HG03108 (cell line): ENCODE data around the gene FAM3C.

Experiments
- ATAC-seq: cut with Tn5 transposase; IDR thresholded peaks from one replicate; pipeline ENCODE4 v1.9.1; 2021; ENCODE audit warnings: moderate library complexity; ENCODE audit not compliant: unreplicated experiment

Gene FAM3C

GRCh38 chr7:121383235-121383910 lies 12.7 kb downstream of the FAM3C start:
- ATAC-seq, result no peak

- ATAC-seq, result no peak
Measured at GRCh38 chr7:121382473-121382872, 13.6 kb downstream of the FAM3C start.

GRCh38 chr7:121379930-121380329 lies 16.2 kb downstream of the FAM3C start:
- no peak for ATAC-seq

GRCh38 chr7:121376979-121377378 lies 19.1 kb downstream of the FAM3C start:
- no peak for ATAC-seq

- ATAC-seq, result no peak
Measured at GRCh38 chr7:121373177-121373576, 22.9 kb downstream of the FAM3C start.

- peak; percentile 87 for ATAC-seq
Measured at GRCh38 chr7:121372376-121373010, 23.6 kb downstream of the FAM3C start.

GRCh38 chr7:121371883-121372282 lies 24.2 kb downstream of the FAM3C start:
- no peak for ATAC-seq

- no peak for ATAC-seq
Measured at GRCh38 chr7:121371367-121371766, 24.7 kb downstream of the FAM3C start.

- ATAC-seq, result peak; percentile 40
Measured at GRCh38 chr7:121369462-121369861, 26.6 kb downstream of the FAM3C start.

GRCh38 chr7:121366852-121367431 lies 29.2 kb downstream of the FAM3C start:
- ATAC-seq, result no peak

GRCh38 chr7:121360564-121360963 lies 35.5 kb downstream of the FAM3C start:
- ATAC-seq, result no peak

GRCh38 chr7:121355574-121355973 lies 40.5 kb downstream of the FAM3C start:
- ATAC-seq, result no peak

GRCh38 chr7:121352323-121352722 lies 43.8 kb downstream of the FAM3C start:
- no peak for ATAC-seq

GRCh38 chr7:121351682-121352081 lies 44.4 kb downstream of the FAM3C start:
- no peak for ATAC-seq

- ATAC-seq, result no peak
Measured at GRCh38 chr7:121344497-121344896, 51.6 kb downstream of the FAM3C start.

GRCh38 chr7:121344093-121344492 lies 52.0 kb downstream of the FAM3C start:
- ATAC-seq, result no peak

GRCh38 chr7:121343302-121343701 lies 52.8 kb downstream of the FAM3C start:
- ATAC-seq, result no peak

GRCh38 chr7:121342631-121343030 lies 53.5 kb downstream of the FAM3C start:
- no peak for ATAC-seq

GRCh38 chr7:121341933-121342332 lies 54.2 kb downstream of the FAM3C start:
- ATAC-seq, result no peak

GRCh38 chr7:121339082-121339481 lies 57.0 kb downstream of the FAM3C start:
- ATAC-seq, result no peak

- ATAC-seq, result no peak
Measured at GRCh38 chr7:121337398-121337797, 58.7 kb downstream of the FAM3C start.

GRCh38 chr7:121336579-121336978 lies 59.5 kb downstream of the FAM3C start:
- ATAC-seq, result no peak
